ENCODE data around the gene SOCS6.
"Not testable (repeated sequence)": the region's sequence is repeated elsewhere in the genome, so short reads cannot be mapped to it uniquely, and the experiment has no call there.

SOCS6 gene

DNA sequence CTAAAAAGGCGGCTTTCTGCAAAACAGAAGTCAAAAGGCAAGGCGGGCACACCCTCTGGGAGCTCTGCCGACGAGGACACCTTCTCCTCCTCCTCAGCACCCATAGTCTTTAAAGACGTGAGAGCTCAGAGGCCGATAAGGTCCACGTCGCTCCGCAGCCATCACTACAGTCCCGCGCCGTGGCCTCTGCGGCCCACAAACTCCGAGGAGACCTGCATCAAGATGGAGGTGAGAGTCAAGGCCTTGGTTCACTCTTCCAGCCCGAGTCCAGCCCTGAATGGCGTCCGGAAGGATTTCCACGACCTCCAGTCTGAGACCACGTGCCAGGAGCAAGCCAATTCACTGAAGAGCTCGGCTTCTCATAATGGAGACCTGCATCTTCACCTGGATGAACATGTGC lies 36.1 kb downstream of the SOCS6 start:
- DNase-seq = no peak

DNA sequence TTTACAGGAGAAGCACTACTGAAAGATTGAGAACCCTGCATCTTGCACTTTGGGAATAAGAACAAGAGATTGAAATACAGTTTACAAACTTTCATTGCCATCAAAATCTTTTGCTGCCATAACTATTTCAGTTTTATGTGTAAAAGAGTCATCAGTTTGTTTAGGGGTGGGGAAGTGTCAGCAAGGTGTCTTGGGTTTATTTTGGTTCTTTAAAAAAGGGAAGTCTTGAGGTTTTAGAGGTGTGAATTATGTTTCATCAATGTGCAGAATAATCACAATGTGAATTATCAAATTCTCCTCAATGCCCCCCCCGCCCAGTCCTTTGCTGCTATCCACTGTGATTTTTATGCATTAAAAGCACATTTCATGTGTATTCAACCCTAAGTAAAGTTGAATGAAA lies 37.4 kb downstream of the SOCS6 start:
- no peak for DNase-seq

DNA sequence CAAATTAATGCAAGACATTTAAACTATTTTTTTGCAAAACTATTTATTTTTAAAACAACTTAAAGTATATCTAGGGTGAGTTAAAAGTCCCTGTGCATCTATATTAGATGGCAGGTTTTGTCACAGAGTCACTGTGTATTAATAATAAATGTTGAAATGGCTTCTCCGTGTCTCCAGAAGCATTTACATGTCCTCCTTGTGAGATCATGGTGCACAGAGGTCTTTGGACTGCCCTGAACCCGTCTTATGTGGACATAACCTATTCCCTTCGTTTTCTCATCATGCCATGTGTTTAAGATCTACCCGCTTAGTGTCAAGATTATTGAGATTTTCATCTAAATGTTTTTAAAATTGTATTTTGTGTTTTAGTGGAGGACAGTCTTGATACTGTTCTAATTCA lies 39.3 kb downstream of the SOCS6 start:
- DNase-seq = no peak

GRCh38 chr18:70329071-70329470 lies 40.2 kb downstream of the SOCS6 start:
- no peak for DNase-seq

- no peak for DNase-seq
Measured at GRCh38 chr18:70330887-70331286, 42.0 kb downstream of the SOCS6 start.

GRCh38 chr18:70331456-70332097 lies 42.7 kb downstream of the SOCS6 start:
- no peak for DNase-seq

DNA sequence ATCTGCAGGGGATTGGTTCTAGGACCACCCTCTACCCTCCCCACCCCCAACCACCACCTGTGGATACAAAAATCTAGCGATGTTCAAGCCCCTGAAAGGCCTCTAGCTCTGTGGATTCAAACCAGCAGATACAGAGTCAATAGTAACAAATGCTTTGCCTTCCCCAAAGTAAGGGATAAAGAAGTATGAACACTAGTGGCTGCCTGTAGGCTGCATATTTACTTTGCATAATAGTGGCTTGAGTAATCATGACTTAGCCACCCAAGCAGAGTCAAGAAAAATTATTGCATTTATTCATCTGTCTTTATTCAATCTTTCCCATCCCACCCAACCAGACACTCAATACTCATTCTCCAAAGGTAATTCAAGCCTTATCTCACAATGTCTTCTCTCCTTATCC lies 43.8 kb downstream of the SOCS6 start:
- DNase-seq = no peak

DNA sequence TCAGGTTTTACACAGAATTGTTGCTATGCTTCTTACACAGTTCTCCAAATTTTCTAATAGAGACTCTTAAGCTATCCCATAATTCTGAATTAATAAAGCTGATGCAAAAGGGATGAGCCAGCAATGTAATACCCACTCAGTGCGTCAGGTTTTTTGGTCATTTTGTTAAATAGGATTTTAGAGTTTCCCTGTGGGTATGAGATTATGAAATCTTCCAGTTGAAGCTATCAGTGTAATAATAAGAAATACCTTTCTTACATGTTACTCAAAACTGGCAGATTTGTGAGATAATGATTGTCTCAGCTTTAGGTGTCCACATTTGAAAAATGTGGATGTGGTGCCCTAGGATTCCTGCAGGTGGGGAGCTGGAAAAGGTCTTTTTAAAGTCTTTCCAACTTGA lies 44.5 kb downstream of the SOCS6 start:
- no peak for DNase-seq

GRCh38 chr18:70333757-70334156 lies 44.9 kb downstream of the SOCS6 start:
- DNase-seq = peak; percentile 85

- no peak for DNase-seq
Measured at GRCh38 chr18:70334264-70334663, 45.4 kb downstream of the SOCS6 start.

- DNase-seq = no peak
Measured at GRCh38 chr18:70334728-70335329, 46.0 kb downstream of the SOCS6 start.

DNA sequence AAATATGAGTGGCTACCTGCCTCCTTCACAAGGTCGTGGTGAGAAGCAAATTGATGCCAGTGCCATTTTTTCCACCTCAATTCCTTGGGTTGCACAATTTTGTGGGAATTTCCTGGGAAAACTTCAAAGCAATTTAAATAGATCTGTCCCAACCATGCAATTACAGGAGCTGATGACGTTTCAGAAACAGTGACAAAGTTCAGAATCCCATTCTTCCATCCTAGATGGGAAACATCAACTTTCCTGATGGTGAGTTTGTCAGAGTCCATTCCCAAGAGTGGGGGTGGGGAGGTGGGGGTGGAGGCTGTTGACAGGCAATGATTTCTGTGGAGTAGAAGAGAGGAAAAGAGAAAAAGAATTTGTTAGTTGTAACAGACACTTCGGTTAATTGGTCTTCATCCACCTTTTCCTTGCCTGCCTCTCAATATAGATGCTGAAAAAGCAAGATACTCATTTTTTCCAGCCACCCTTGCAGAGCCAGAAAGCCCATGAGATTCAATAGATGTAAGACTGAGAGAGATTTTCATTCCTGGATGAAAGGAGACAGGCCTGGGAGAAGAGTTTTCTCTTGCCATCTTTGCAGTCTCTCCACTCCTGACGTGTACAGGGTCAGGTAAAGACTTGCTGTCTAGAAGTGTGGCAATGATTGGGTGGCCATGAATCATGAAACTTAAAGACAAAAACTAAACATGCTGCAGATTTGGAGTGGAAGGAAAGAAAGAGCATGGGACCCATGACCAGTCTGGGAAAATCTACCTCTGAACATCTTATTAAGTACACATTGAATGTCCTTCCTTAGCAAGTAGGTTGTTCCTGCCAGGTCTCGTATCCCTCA lies 47.3 kb downstream of the SOCS6 start:
- no peak for DNase-seq

DNA sequence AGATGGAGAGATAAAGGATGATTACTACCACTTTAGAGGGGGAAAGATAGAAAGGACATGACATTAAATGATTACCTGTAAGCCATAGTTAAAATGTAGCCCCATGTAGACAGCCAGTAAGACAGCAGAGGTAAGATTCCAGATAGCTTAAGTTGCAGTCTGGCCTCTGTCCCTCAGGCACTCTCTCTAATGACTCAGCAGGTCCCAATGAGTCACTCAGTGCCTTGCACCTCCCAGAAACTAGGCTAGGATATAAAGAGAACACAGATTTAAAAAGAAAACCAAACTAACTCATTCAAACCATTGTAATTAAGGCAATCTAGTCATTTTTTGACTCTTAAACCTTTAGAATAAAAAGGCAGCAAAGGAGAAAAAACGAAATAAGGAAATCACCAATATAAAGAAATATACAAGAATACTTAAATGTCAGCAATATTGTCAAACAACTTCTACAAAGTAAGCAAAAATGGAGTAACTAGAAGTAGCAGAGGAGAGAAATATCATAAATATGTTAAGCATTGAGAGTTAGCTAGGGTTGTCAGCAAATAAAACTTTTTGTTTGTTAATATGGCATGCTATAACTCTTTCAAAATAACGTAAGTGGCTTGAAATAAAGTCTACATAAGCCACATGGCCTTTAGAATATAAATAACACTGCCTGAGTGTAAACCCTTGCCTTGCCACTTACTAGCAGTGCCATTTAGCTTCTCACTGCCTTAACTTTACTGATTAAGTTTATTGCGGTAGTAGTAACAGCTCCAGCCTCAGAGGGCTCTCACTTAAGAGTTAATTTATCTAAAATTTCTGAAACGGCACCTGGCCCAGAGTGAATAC lies 48.5 kb downstream of the SOCS6 start:
- peak; percentile 69 for DNase-seq

- DNase-seq = no peak
Measured at GRCh38 chr18:70338890-70339289, 50.0 kb downstream of the SOCS6 start.

GRCh38 chr18:70339915-70340314 lies 51.1 kb downstream of the SOCS6 start:
- no peak for DNase-seq

DNA sequence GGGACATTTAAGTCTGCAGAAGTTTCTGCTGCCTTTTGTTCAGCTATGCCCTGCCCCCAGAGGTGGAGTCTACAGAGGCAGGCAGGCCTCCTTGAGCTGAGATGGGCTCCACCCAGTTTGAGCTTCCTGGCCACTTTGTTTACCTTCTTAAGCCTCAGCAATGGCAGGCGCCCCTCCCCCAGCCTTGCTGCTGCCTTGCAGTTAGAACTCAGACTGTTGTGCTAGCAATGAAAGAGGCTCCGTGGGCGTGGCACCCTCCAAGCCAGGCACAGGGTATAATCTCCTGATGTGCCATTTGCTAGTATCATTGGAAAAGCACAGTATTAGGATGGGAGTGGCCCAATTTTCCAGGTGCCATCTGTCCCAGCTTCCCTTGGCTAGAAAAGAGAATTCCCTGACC lies 59.6 kb downstream of the SOCS6 start:
- not testable (repeated sequence) for DNase-seq

- no peak for DNase-seq
Measured at GRCh38 chr18:70349316-70349715, 60.5 kb downstream of the SOCS6 start.

DNA sequence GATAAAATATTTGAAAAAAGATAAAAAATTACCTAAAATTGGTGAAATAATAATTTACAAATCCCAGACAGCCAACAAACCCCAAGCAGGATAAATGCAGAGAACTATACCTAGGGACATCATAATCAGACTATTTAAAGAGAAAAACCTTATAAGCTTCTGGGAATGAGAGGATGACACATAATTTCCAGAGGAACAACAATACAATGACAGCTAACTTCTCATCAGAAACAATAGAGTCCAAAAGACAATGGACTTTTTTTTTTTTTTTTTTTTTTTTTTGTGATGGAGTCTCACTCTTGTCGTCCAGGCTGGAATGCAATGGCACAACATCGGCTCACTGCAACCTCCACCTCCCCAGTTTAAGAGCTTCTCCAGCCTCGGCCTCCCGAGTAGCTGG lies 65.2 kb downstream of the SOCS6 start:
- no peak for DNase-seq

DNA sequence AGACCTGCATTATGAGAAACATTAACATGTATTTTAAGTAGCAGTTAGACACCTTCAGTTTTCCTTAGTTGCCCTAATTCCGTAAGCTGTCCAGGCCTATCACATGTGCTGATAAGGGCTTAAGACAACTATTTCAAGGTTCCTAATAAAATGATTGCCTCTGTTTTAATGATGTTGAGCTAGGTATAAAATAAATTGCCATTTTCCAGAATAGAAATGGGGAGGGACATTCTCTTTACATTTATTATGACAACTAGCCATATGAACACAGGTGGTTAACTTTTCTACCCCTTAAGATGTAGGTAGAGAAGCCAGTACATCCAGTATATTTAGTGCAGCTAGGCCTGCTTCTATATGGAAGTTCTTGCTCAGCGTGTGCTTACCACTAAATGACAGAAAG lies 65.9 kb downstream of the SOCS6 start:
- DNase-seq = no peak

DNA sequence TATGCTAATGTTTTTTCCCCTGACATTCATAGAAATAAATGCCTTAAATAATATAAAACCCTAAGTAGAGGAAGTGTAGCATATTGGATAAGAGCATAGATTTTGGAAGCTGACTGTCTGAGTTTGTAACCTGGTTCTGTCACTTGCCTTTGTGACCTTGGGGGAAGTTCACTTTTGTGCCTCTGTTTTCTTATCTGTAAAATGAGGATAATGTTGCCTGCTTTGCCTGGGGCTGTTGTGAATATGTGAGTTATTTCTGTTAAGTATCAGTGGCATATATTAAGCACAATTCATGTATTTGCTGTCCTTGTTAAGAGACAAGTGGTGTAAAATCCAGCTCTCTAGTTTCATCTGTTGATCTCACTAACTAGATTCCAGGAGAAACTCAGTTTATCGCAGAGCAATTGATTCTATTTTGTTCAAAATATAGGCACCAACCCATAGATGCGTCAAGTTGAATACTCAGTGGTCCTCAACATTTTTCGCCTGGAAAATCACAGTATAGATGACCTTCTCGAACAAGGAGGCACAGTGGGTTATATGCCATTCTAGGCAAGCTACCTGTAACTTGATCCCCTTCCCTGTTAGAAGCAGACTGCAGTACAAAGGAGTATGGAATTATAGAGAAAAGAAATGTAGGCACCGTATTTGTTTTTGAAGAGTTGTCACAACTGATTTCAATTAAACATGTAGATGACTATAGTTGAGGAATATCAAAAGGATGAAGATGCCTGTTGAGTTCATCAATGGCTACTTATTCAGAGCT lies 67.0 kb downstream of the SOCS6 start:
- no peak for DNase-seq

DNA sequence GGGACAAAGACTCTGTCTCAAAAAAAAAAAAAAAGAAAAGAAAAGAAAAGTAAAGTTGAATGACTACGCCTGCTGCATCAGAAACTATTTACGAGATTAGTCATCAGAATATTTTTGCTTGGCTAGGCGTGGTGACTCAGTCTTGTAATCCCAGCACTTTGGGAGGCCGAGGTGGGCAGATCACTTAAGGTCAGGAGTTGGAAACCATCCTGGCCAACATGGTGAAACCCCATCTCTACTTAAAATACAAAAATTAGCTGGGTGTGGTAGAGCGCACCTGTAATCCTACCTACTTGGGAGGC lies 69.2 kb downstream of the SOCS6 start:
- peak; percentile 61 for DNase-seq

- DNase-seq = no peak
Measured at GRCh38 chr18:70359071-70359470, 70.2 kb downstream of the SOCS6 start.

DNA sequence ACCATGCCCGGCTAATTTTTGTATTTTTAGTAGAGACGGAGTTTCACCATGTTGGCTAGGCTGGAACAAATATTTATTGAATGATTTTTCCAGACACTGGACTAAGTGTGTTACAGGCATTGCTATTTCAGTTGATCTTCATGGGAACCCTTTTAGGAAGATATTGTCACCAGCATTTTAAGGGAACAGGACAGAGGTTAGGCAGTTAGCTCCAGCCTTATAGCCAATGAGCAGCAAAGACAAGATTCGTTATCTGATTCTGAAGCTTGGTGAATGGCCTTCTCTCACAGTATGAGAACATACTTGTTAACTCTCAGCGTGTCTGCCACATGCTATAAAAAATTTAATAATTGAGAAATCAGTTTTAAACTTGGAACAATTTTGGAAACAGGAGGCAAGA lies 73.4 kb downstream of the SOCS6 start:
- DNase-seq = no peak
